CD14-positive monocyte (primary cell): ENCODE measurements around the gene NTNG2. TPM values are rescaled to one million over a fixed set of nuclear protein-coding genes. Genes with fewer than 3 reads are reported as not detected.

Experiments
- DNase-seq, 3 donors: peaks; one replicate each; pipeline ENCODE4 v3.0.0-alpha.2; 2011 to 2022
- H2AFZ ChIP-seq: 2 replicates; pipeline ENCODE4 v1.6.0; 2012; ENCODE audit warnings: mild to moderate bottlenecking, low read depth, low read length, inconsistent platforms; ENCODE audit not compliant: insufficient read depth, poor library complexity, severe bottlenecking
- H3K27ac ChIP-seq, 2 donors: 1 replicate in 1 of 2; 2 replicates in 1 of 2; pipeline ENCODE4 v1.5.1; 2012 to 2013; ENCODE audit warnings: low read length in 2 of 2, control low read depth in 1 of 2, inconsistent platforms in 1 of 2, low read depth in 1 of 2, mild to moderate bottlenecking in 1 of 2
- H3K27me3 ChIP-seq, 2 donors: one replicate each; pipeline versions ENCODE4 v1.6.0 to v1.6.1; 2011 to 2013; ENCODE audit warnings: low read length in 2 of 2; ENCODE audit not compliant: control insufficient read depth in 2 of 2, insufficient read depth in 2 of 2
- H3K36me3 ChIP-seq, 2 donors: replicated peaks in 1 of 2; 1 replicate in 1 of 2; 2 replicates in 1 of 2; pipeline versions ENCODE4 v1.5.1 to v1.6.1; 2012 to 2013; ENCODE audit warnings: low read length in 2 of 2, control low read depth in 1 of 2, inconsistent platforms in 1 of 2, mild to moderate bottlenecking in 1 of 2; ENCODE audit not compliant: insufficient read depth in 2 of 2, control insufficient read depth in 1 of 2
- H3K4me1 ChIP-seq, 2 donors: 1 replicate in 1 of 2; 2 replicates in 1 of 2; pipeline versions ENCODE4 v1.5.1 to v1.6.1; 2012 to 2013; ENCODE audit warnings: low read length in 2 of 2, control low read depth in 1 of 2, inconsistent platforms in 1 of 2, mild to moderate bottlenecking in 1 of 2, moderate library complexity in 1 of 2; ENCODE audit not compliant: insufficient read depth in 2 of 2, control insufficient read depth in 1 of 2
- H3K4me2 ChIP-seq: replicated peaks from 2 replicates; pipeline ENCODE3; 2012; ENCODE audit warnings: low read length, moderate library complexity, mild to moderate bottlenecking; ENCODE audit not compliant: poor library complexity, severe bottlenecking; ENCODE audit errors: extremely low read depth
- H3K4me3 ChIP-seq, 3 experiments: fragments of 200-600 bp in 1 of 3; sonication (generic) in 1 of 3; replicated peaks in 1 of 3; 1 replicate in 2 of 3; 2 replicates in 1 of 3; pipeline ENCODE4 v1.5.1; 2011 to 2013; ENCODE audit warnings: low read length in 3 of 3, mild to moderate bottlenecking in 3 of 3, control low read depth in 2 of 3, low read depth in 2 of 3, inconsistent platforms in 1 of 3, moderate library complexity in 1 of 3
- H3K79me2 ChIP-seq: 2 replicates; pipeline ENCODE4 v1.6.0; 2012; ENCODE audit warnings: mild to moderate bottlenecking, control low read depth, inconsistent platforms, low read length, moderate library complexity; ENCODE audit not compliant: insufficient read depth
- H3K9ac ChIP-seq: 2 replicates; pipeline ENCODE4 v1.6.0; 2017; ENCODE audit warnings: low read length, mild to moderate bottlenecking; ENCODE audit not compliant: insufficient read depth, poor library complexity, severe bottlenecking
- H3K9me3 ChIP-seq, 2 donors: replicated peaks in 1 of 2; 1 replicate in 1 of 2; 2 replicates in 1 of 2; pipeline versions ENCODE4 v1.5.1 to v1.6.1; 2012 to 2013; ENCODE audit warnings: low read length in 2 of 2, control low read depth in 1 of 2; ENCODE audit not compliant: control insufficient read depth in 1 of 2, insufficient read depth in 1 of 2
- H4K20me1 ChIP-seq: 2 replicates; pipeline ENCODE4 v1.6.0; 2012; ENCODE audit warnings: mild to moderate bottlenecking, low read length, control low read depth, moderate library complexity; ENCODE audit not compliant: insufficient read depth
- H3K27ac Mint-ChIP-seq, 7 donors: one replicate each; pipeline ENCODE4 v1.8.0; 2020; ENCODE audit warnings: mild to moderate bottlenecking in 7 of 7, mixed read lengths in 7 of 7, moderate library complexity in 6 of 7, inconsistent platforms in 2 of 7
- H3K27me3 Mint-ChIP-seq, 3 donors: one replicate each; pipeline ENCODE4 v1.8.0; 2021 to 2022; ENCODE audit warnings: low read depth in 3 of 3, mild to moderate bottlenecking in 3 of 3, mixed read lengths in 3 of 3, moderate library complexity in 3 of 3, inconsistent platforms in 1 of 3
- H3K36me3 Mint-ChIP-seq, 2 donors: one replicate each; pipeline ENCODE4 v1.8.0; 2020; ENCODE audit warnings: mixed read lengths in 2 of 2, inconsistent platforms in 1 of 2, mild to moderate bottlenecking in 1 of 2
- H3K4me1 Mint-ChIP-seq: one replicate; pipeline ENCODE4 v1.8.0; 2020; ENCODE audit warnings: mild to moderate bottlenecking, mixed read lengths
- H3K4me3 Mint-ChIP-seq, 2 donors: one replicate each; pipeline ENCODE4 v1.8.0; 2020; ENCODE audit warnings: mild to moderate bottlenecking in 2 of 2, mixed read lengths in 2 of 2, moderate library complexity in 1 of 2
- H3K9me3 Mint-ChIP-seq, 7 donors: one replicate each; pipeline ENCODE4 v1.8.0; 2020 to 2022; ENCODE audit warnings: mixed read lengths in 7 of 7, mild to moderate bottlenecking in 6 of 7, moderate library complexity in 6 of 7, inconsistent platforms in 2 of 7
- WGBS: methylation state at CpG from one replicate; pipeline ENCODE4 v1.1.5; 2013; ENCODE audit warnings: missing lambda C conversion rate; ENCODE audit not compliant: insufficient coverage; 5-methylcytosine and 5-hydroxymethylcytosine counted together
- intact Hi-C, 2 donors: fragments of 100-400 bp; cut with micrococcal nuclease; formaldehyde crosslinking; loops; one replicate each; pipeline versions ENCODE4 v1.15.0 to v1.15.1; 2023
- polyA plus RNA-seq, 3 donors: library from polyadenylated mRNA; depleted of rRNA in 1 of 3; unstranded in 2 of 3; stranded (reverse) in 1 of 3; fragments of 300-500 nt in 2 of 3; fragments of >200 nt in 1 of 3; fragmentation: Illumina TruSeq in 2 of 3; gene quantifications; 1 replicate in 2 of 3; 2 replicates in 1 of 3; pipeline ENCODE4 v1.2.3, GENCODE V29; 2012 to 2021
- TF ChIP-seq, protein P1 (sequence below): fragments of 200-600 bp; IDR thresholded peaks from one replicate; pipeline ENCODE4 v1.8.0; 2022; ENCODE audit warnings: antibody characterized with exemption, mild to moderate bottlenecking

The NTNG2 gene
- polyA plus RNA-seq, 3 donors = 2.1 to 10.0 (median 5.0) TPM

DNA sequence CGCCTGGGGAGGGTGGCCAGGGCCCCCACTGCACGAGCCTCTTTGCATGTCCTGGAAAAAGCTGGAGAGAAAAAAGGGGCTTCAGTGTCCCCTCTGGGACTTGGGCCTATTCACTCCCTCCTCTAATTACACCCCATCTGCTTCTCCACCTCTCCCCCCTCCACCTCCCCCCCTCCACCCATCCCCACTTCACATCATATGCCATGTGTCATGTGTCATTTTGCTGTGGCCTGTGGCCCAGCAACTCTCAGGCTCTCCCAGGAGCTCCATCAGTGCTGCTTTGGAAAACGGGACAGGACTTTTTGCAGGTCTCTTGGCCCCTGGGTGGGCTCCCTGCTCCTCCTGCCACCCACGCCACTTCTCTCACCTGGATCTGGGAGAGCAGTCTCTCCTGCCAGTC is 68.7 kb downstream of the NTNG2 start:
- Histone ChIP-seq H3K27ac (no peak overlapping the region), H2AFZ (no peak overlapping the region), H3K27me3 (no peaks in the 10 kb centered on the region), H3K36me3 (no peaks in the 10 kb centered on the region), H3K79me2 (no peaks in the 10 kb centered on the region), H3K4me2 (no peak overlapping the region), H3K9ac (no peak overlapping the region), H4K20me1 (no peaks in the 10 kb centered on the region), H3K4me3 (no peak overlapping the region), H3K4me1 (no peaks in the 10 kb centered on the region), H3K9me3 (no peaks in the 10 kb centered on the region)
- TF ChIP-seq, protein P1, sequence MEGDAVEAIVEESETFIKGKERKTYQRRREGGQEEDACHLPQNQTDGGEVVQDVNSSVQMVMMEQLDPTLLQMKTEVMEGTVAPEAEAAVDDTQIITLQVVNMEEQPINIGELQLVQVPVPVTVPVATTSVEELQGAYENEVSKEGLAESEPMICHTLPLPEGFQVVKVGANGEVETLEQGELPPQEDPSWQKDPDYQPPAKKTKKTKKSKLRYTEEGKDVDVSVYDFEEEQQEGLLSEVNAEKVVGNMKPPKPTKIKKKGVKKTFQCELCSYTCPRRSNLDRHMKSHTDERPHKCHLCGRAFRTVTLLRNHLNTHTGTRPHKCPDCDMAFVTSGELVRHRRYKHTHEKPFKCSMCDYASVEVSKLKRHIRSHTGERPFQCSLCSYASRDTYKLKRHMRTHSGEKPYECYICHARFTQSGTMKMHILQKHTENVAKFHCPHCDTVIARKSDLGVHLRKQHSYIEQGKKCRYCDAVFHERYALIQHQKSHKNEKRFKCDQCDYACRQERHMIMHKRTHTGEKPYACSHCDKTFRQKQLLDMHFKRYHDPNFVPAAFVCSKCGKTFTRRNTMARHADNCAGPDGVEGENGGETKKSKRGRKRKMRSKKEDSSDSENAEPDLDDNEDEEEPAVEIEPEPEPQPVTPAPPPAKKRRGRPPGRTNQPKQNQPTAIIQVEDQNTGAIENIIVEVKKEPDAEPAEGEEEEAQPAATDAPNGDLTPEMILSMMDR = no peak
- Mint-ChIP-seq H3K36me3 (no peaks in the 10 kb centered on the region), H3K9me3 (no peaks in the 10 kb centered on the region), H3K27me3 (peaks cover 6 to 15% (median 12%) of the 10 kb centered on the region in 3 donors), H3K4me1 (no peaks in the 10 kb centered on the region), H3K4me3 (no peak overlapping the region), H3K27ac (no peak overlapping the region)
- intact Hi-C loops = no loop called here
- WGBS = 86% methylated on average over 4 of the region's 4 CpGs
- no peak for DNase-seq

DNA sequence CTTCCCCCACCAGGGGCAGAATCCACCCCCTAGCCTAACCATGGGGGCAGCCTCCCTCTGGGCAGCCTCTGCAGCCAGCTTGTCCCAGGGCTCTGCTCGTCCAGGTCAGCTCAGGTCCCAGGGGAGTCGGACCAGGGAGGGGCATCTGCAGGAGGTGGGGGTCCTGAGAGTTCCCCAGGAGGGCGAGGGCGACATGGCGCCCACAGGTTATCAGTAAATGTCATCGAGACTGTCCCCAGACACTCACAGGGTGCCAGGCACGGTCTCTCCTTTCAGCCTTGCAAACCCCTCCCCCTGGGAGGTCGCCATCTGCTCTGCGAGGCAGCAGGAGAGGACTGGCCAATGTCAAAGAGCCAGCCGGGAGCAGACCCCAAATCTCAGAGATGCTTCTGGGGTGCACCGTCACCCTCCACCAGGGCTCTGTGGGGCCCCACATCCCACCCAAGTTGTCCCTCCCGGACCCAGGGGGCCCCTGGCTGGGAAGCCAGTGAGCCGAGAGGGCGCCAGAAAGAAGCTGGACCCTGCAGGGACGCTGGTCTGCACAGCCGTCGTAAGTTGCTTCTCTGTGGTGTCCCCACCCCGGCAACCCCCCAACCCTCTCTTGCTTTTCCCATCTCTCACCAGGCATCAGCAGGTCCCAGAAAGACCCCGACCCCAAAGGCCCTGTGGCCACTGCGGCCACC is 69.3 kb downstream of the NTNG2 start:
- Mint-ChIP-seq H3K36me3 (no peaks in the 10 kb centered on the region), H3K9me3 (no peaks in the 10 kb centered on the region), H3K4me1 (peaks cover 3% of the 10 kb centered on the region), H3K27me3 (peaks cover 7 to 12% (median 12%) of the 10 kb centered on the region in 3 donors), H3K27ac (peak overlapping the region in 1 of 7 donors; percentile 40), H3K4me3 (no peak overlapping the region)
- H3K27ac ChIP-seq = no peak overlapping the region
- no peak overlapping the region for H2AFZ ChIP-seq
- no peaks in the 10 kb centered on the region for H3K27me3 ChIP-seq
- TF ChIP-seq, protein P1 = no peak
- H3K4me1 ChIP-seq = peaks cover 3 to 4% of the 10 kb centered on the region in 2 donors
- no peak overlapping the region for H3K9ac ChIP-seq
- intact Hi-C loops = no loop called here
- no peak overlapping the region for H3K4me2 ChIP-seq
- no peaks in the 10 kb centered on the region for H4K20me1 ChIP-seq
- no peak for DNase-seq
- 93% methylated on average over 17 of the region's 20 CpGs for WGBS
- H3K9me3 ChIP-seq = no peaks in the 10 kb centered on the region
- H3K79me2 ChIP-seq = no peaks in the 10 kb centered on the region
- H3K36me3 ChIP-seq = no peaks in the 10 kb centered on the region
- no peak overlapping the region for H3K4me3 ChIP-seq
